ENCODE measurements around the gene PIK3R2. TPM values are rescaled to one million over a fixed set of nuclear protein-coding genes. Genes with fewer than 3 reads are reported as not detected.

Gene PIK3R2
- total RNA-seq, 2 donors from 2014 or later: 18.9 to 21.8 TPM

- no peaks in the 10 kb centered on the region for H3K9me3 ChIP-seq
- no peaks in the 10 kb centered on the region for H3K36me3 ChIP-seq (replicated peaks in 1 of 2; ENCODE audit: insufficient read depth in 1 of 2, low read depth in 2 of 2)
- DNase-seq (no peak), ATAC-seq (no peak)
- intact Hi-C loops (cut with DNase I): no loop called here
- TF ChIP-seq CTCF (IDR thresholded peaks at IDR 0.05) (no peak), POLR2A (IDR thresholded peaks at IDR 0.05) (no peak)
- H3K27ac ChIP-seq: no peak overlapping the region
- H3K4me1 ChIP-seq: peaks cover 12% of the 10 kb centered on the region
- no peaks in the 10 kb centered on the region for H3K27me3 ChIP-seq
- no peak overlapping the region for H3K4me3 ChIP-seq
- WGBS, 2 donors: 89 to 90% methylated on average over 18 of the region's 18 CpGs
Observed at GRCh38 chr19:18197306-18197705, 44.3 kb downstream of the PIK3R2 start.

- no peak overlapping the region for H3K27ac ChIP-seq
- peaks cover 18% of the 10 kb centered on the region for H3K4me1 ChIP-seq
- TF ChIP-seq CTCF (IDR thresholded peaks at IDR 0.05) (no peak), POLR2A (IDR thresholded peaks at IDR 0.05) (no peak)
- H3K9me3 ChIP-seq: no peaks in the 10 kb centered on the region
- no peak for DNase-seq
- no peak for ATAC-seq
- H3K4me3 ChIP-seq: no peak overlapping the region
- intact Hi-C loops (cut with DNase I): no loop called here
- H3K27me3 ChIP-seq: no peaks in the 10 kb centered on the region
- H3K36me3 ChIP-seq (replicated peaks in 1 of 2; ENCODE audit: insufficient read depth in 1 of 2, low read depth in 2 of 2): no peaks in the 10 kb centered on the region
- WGBS, 2 donors: 75 to 78% methylated on average over 6 of the region's 6 CpGs
Observed at GRCh38 chr19:18197941-18198340, 45.0 kb downstream of the PIK3R2 start.

- H3K4me1 ChIP-seq: peaks cover 22% of the 10 kb centered on the region
- no peak for ATAC-seq
- no peak for TF ChIP-seq POLR2A (IDR thresholded peaks at IDR 0.05)
- TF ChIP-seq CTCF (IDR thresholded peaks at IDR 0.05): no peak
- no peak overlapping the region for H3K4me3 ChIP-seq
- intact Hi-C loops (cut with DNase I): no loop called here
- H3K27me3 ChIP-seq: no peaks in the 10 kb centered on the region
- 88% methylated on average over 6 of the region's 6 CpGs for WGBS, 2 donors
- H3K36me3 ChIP-seq (replicated peaks in 1 of 2; ENCODE audit: insufficient read depth in 1 of 2, low read depth in 2 of 2): no peaks in the 10 kb centered on the region
- H3K27ac ChIP-seq: no peak overlapping the region
- H3K9me3 ChIP-seq: no peaks in the 10 kb centered on the region
- DNase-seq: no peak
Observed at GRCh38 chr19:18198374-18198773, 45.4 kb downstream of the PIK3R2 start.

GRCh38 chr19:18202397-18202777 is 49.4 kb downstream of the PIK3R2 start:
- DNase-seq (no peak), ATAC-seq (no peak)
- intact Hi-C loops (cut with DNase I): no loop called here
- TF ChIP-seq POLR2A (IDR thresholded peaks at IDR 0.05) (no peak), CTCF (IDR thresholded peaks at IDR 0.05) (no peak)
- H3K27ac ChIP-seq: no peak overlapping the region
- no peaks in the 10 kb centered on the region for H3K9me3 ChIP-seq
- H3K4me3 ChIP-seq: no peak overlapping the region
- no peaks in the 10 kb centered on the region for H3K27me3 ChIP-seq
- no peaks in the 10 kb centered on the region for H3K36me3 ChIP-seq (replicated peaks in 1 of 2; ENCODE audit: insufficient read depth in 1 of 2, low read depth in 2 of 2)
- H3K4me1 ChIP-seq: peaks cover 26% of the 10 kb centered on the region
- WGBS, 2 donors: 83 to 93% methylated on average over 23 to 24 of the region's 24 CpGs

- intact Hi-C loops (cut with DNase I): no loop called here
- no peaks in the 10 kb centered on the region for H3K36me3 ChIP-seq (replicated peaks in 1 of 2; ENCODE audit: insufficient read depth in 1 of 2, low read depth in 2 of 2)
- H3K27ac ChIP-seq: peak overlapping the region in 1 of 4 donors; percentile 72
- no peaks in the 10 kb centered on the region for H3K27me3 ChIP-seq
- peak in 2 of 4 donors; percentile 16 to 27 for DNase-seq
- no peak for ATAC-seq
- peak overlapping the region in 1 of 2 donors; percentile 32 for H3K4me3 ChIP-seq
- 4 to 60% methylated on average over 1 to 32 of the region's 32 CpGs for WGBS, 2 donors
- TF ChIP-seq CTCF (IDR thresholded peaks at IDR 0.05) (peak in 1 of 7 experiments; percentile 21), POLR2A (IDR thresholded peaks at IDR 0.05) (no peak)
- H3K4me1 ChIP-seq: peaks cover 26% of the 10 kb centered on the region
- H3K9me3 ChIP-seq: no peaks in the 10 kb centered on the region
Observed at GRCh38 chr19:18202778-18203407, 49.9 kb downstream of the PIK3R2 start.

All from body of pancreas (tissue), 4 donors.